ENCODE data around the gene KIAA1958.
"Not testable (repeated sequence)": the region's sequence is repeated elsewhere in the genome, so short reads cannot be mapped to it uniquely, and the experiment has no call there.

KIAA1958 gene

DNA sequence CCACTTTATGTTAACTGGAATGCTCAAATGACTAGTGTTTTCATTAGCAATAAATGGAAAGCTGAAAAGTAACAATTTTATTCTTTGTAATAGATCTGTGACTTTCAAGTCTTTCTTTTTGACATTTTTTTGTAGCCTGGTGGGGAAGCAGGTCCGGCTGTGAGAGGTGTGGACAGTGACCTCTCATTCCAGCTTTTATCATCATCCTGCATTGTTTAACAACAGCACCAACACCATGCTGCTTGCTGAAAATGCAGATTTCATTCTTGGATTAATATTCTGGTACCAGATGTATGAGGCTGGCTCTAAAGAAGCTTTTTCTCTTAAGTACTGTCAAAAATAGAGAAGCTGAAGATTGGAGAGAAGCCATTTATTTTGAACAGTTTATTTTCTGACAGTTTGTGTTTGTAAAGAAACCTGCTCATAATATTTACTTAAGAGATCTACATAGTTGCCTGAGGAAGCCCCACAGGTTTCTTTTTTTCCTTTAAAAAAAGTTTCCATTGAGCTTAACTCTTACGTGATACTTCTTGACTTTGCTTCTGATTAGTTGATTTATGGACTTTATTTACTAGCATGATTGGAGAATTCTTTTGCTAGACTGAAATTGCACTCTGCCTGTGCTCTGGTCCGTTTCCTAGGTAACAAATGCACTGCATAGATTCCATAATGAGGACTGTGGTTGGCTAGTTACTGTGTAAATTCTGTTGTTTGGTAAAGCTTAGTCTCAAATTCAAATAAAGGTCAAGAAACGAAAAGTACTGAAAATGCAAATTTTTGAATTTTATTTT lies 3.4 kb downstream of the KIAA1958 start:
- no peak for DNase-seq

GRCh38 chr9:112493393-112494137 lies 6.9 kb downstream of the KIAA1958 start:
- no peak for DNase-seq

DNA sequence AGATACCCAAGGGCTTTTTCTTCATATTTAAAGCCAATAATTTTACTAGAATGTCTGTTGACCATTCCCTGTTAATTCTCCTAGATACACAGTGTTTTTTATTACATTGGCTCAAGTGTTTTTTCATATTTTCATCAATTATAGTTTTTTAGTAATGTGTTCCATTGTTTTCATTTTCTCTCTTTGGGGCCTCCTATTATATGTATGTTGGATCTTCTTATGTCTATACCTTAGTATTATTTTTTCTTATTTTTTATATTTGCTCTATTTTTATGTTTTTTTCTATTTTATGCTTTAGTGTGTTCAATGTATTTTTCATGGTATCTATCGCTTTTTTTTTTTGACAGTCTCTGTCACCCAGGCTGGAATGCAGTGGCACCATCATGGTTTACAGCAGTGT lies 7.5 kb downstream of the KIAA1958 start:
- DNase-seq = no peak

DNA sequence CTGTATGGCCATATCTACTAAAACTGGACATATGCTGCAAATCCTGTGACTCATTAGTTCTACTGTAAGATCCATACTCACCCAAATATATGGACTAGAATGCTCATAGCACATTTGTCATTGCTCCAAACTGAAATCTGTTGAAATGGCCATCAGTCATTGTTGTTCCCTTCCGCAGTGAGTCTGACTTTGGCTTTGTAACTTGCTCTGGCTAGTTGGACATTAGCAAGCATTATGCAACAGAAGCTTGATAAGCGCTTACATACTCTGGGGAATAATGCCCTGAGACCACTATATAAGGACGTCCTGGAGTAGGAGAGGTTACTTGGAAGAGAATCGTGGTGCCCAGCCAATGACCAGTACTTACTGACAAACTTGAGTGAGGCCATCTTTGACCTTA lies 9.0 kb downstream of the KIAA1958 start:
- no peak for DNase-seq

- no peak for DNase-seq
Observed at GRCh38 chr9:112496074-112496722, 9.6 kb downstream of the KIAA1958 start.

- DNase-seq = no peak
Observed at GRCh38 chr9:112500842-112501241, 14.2 kb downstream of the KIAA1958 start.

DNA sequence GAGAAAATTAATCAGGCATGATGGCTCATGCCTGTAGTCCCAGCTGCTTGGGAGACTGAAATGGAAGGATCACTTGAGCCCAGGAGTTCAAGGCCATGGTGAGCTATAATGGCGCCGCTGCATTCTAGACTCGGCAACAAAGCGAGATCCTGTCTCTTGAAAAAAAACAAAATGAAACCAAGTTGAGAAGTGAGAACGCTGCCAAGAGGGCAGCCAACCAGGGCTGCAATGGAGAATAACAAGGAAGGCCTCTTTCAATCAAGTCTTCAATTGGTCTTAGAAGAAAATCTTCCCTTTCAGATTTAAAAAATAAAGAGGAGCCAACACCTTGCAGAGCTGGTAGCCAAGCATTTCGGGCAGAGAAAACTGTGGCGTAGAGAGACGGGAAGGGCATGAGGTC lies 14.7 kb downstream of the KIAA1958 start:
- no peak for DNase-seq

DNA sequence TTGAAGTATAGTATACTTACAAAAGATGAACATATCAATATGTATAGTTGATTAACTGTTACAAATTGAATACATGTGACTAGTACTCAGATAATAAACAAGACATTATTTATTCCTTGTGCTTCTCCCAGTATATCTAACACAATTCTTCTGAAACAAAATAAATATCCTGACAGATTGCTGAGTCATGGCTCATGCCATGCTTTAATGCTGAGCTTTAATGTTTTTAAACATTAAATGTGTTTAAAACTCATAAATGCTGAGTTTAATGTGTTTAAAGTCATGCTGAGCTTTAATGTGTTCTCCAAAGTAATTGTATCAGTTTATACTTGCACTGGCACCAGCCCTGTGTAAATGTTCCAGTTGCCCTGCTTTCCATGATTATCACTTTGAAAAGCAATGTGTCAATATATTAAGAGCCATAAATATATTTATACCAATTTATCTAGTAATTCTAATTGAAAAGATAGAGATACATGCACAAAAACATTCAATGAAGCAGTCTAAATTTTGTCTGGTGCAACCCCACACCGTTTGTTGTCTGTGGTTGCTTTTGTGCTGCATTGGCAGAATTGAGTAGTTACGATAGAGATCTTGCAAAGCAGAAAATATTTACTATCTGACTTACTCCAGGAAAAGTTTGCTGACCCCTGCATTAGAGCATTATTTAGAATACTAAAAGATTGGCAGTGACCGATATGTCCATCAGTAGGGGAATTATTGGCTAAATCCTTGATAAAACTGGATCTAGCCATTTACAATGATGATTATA lies 15.7 kb downstream of the KIAA1958 start:
- no peak for DNase-seq

GRCh38 chr9:112503170-112503569 lies 16.5 kb downstream of the KIAA1958 start:
- DNase-seq = no peak

- DNase-seq = no peak
Observed at GRCh38 chr9:112505086-112505485, 18.5 kb downstream of the KIAA1958 start.

DNA sequence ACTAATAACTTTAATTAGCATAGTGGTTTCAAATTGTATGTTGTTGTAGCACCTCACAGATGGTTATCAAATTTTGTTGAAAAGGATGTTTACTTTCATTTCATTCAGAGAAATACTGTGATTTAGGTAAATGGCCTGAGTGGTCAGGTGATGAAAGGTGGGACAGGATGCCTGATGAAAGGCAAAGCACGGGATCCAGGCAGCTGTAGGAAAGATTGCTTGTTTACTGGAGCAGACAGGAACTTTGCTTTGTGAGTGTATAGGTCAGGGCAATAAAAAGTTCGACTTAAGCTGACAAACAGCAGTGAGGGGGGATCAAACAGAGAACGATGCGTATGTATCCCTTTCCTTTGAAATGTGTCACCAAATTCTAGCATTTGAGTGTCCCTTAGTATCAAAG lies 19.0 kb downstream of the KIAA1958 start:
- DNase-seq = no peak

DNA sequence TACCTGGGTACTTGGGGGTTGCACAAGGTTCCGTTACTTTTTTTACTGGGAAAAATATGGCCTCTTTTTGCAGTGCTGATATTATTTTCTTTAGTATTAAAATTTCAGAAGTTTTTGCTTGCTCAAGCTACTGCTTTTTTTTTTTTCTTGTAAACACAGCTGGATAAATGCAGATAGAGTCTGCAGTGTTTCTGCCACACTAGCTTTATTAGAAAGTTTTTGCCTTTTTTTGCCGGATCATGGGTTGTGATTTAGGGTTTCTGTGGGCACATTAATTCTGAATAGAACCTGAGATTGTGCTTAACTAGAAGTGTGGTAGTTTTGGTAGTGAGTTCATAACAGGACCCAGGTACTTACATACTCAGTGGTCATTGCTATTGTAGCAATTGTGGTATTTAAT lies 19.9 kb downstream of the KIAA1958 start:
- no peak for DNase-seq

DNA sequence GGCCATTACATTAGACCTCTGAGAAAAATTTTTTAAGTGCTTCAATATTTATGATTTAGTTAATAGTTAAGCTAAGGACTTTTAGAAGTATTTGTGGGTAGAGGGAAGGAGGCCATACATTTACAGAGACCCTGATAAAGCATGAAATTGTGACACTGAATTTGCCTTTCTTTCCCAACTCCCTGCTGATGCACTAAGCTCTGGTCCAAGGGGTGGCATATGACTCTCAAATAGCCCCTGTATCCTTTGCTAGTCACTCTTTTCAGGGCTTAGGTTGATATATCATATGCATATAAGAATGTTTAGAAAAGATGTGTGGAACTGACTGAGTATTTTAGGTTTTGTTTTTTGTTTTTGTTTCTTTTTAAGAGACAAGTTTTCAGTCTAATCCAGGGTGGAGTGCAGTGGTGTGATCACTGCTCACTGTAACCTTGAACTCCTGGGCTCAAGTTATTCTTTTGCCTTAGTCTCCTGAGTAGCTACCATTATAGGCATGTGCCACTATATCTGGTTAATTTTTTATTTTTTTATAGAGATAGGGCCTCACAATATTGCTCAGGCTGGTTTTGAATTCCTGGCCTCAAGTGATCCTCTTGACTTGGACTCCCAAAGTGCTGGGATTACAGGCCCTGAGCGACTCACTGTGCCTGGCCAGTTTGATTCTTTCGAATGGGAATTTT lies 20.5 kb downstream of the KIAA1958 start:
- no peak for DNase-seq

GRCh38 chr9:112508377-112508776 lies 21.8 kb downstream of the KIAA1958 start:
- no peak for DNase-seq

- not testable (repeated sequence) for DNase-seq
Observed at GRCh38 chr9:112512377-112512776, 25.8 kb downstream of the KIAA1958 start.

DNA sequence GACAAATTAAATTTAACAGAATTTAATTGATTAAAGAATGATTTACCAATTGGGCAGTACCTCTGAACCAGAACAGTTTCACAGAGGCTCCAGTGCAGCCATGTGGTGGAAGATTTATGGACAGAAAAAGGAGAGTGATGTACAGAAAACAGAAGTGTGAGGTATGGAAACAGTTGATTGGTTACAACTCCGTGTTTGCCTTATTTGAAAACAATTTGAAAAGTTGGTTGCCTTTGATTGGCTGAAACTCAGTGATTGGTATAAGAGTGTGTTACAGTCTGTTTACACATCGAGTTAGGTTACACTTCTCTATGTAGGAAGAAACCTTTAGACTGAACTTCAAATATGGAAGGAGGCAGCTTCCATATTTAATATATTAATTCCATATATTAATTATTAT lies 30.1 kb downstream of the KIAA1958 start:
- DNase-seq = no peak

- no peak for DNase-seq
Observed at GRCh38 chr9:112520069-112520468, 33.4 kb downstream of the KIAA1958 start.

DNA sequence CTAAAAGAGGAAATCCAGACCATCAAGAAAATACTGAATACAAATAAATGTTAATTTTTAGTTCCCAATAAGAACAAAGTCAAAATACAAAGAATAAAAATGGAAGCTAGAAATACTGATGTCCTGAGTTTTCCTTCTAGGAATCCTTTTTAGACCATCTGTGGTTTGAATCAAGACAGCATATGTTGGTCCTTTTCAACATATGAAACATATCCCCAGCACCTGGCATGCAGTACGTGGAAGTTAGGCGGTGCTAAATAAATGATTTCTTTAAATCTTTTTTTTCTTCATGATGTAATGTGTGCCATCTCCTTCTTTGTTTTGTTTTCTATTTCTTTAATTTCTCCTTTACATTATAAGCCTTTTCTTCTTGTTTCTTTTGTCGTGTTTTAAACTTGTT lies 34.0 kb downstream of the KIAA1958 start:
- DNase-seq = no peak

- no peak for DNase-seq
Observed at GRCh38 chr9:112526973-112527372, 40.3 kb downstream of the KIAA1958 start.

GRCh38 chr9:112527959-112528358 lies 41.3 kb downstream of the KIAA1958 start:
- DNase-seq = no peak

DNA sequence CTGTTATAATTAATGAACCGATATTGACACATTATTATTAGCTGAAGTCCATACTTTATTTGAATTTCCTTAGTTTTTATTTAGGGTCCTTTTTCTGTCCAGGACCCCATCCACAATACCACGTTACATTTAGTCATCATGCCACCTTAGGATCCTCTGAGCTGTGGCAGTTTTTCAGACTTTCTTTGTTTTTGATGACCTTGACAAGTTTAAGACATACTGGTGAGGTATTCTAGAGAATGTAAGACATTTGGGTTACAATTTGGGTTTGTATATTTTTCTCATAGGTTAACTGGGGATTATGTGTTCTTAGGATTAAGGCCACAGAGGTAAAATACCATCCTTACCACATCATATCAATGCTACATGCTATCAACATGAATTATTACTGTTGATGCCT lies 42.7 kb downstream of the KIAA1958 start:
- no peak for DNase-seq

DNA sequence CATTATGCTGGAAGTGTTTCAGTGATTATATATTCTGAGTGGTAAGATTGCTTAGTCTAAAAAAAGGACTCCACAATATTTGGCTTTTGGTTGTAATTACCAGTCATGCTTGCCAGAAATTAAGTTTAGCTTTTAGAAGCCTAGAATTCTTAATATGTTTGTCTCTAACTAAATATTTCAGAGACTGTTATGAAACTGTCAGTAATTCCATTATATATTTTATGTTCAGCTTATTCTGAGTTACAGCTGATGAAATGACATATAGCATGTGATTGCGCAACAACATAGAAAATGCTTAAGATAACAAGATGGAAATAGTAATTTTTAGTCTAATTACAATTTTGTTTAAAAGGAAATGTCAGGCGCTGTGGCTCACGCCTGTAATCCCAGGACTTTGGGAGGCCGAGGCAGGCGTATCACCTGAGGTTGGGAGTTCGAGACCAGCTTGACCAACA lies 44.2 kb downstream of the KIAA1958 start:
- DNase-seq = no peak

Data from hematopoietic multipotent progenitor cell treated with erythropoietin and hydrocortisone succinate and interleukin-3 and kit ligand, for 8 days (in vitro differentiated cells).